BLaER1 treated with 17β-estradiol and CSF1 and Interleukin-3, amounts not matched to agents 10 nM and 100 nM (cell line): ENCODE measurements around the gene WDR36.
A peak's percentile ranks its signal among the peaks of the same experiment; 100 is the strongest.

Source experiments
- H3K27ac ChIP-seq, 11 experiments: shearing (Covaris generic); formaldehyde crosslinking; 2 replicates each; pipeline ENCODE4 v1.8.1; 2022
- H3K27me3 ChIP-seq, 11 experiments: shearing (Covaris generic); formaldehyde crosslinking; 2 replicates each; pipeline ENCODE4 v1.8.1; 2022
- H3K36me3 ChIP-seq, 11 experiments: shearing (Covaris generic); formaldehyde crosslinking; 2 replicates each; pipeline ENCODE4 v1.8.1; 2022
- H3K4me1 ChIP-seq, 10 experiments: shearing (Covaris generic); formaldehyde crosslinking; 2 replicates each; pipeline ENCODE4 v1.8.1; 2022
- H3K4me2 ChIP-seq, 11 experiments: shearing (Covaris generic); formaldehyde crosslinking; 2 replicates each; pipeline ENCODE4 v1.8.1; 2022
- H3K4me3 ChIP-seq, 10 experiments: shearing (Covaris generic); formaldehyde crosslinking; 2 replicates each; pipeline ENCODE4 v1.8.1; 2022
- H3K9ac ChIP-seq, 11 experiments: shearing (Covaris generic); formaldehyde crosslinking; 2 replicates each; pipeline ENCODE4 v1.8.1; 2022
- H3K9me3 ChIP-seq, 11 experiments: shearing (Covaris generic); formaldehyde crosslinking; replicated peaks in 1 of 11; 2 replicates each; pipeline ENCODE4 v1.8.1; 2022
- H4K20me1 ChIP-seq, 11 experiments: shearing (Covaris generic); formaldehyde crosslinking; 2 replicates each; pipeline ENCODE4 v1.8.1; 2022
- Cebpa-rat ChIP-seq, 11 experiments: shearing (Covaris generic); IDR thresholded peaks; 2 replicates each; pipeline ENCODE4 v1.8.1; 2022

Gene WDR36

GRCh38 chr5:111069839-111070238, 22.3 kb upstream of the WDR36 start:
- H3K36me3 ChIP-seq, result no peaks in the 10 kb centered on the region
- no peak for TF ChIP-seq Cebpa-rat (IDR thresholded peaks at IDR 0.05)
- H3K27me3 ChIP-seq, result peaks cover 0 to 13% (median 6%) of the 10 kb centered on the region in 11 experiments; a peak in 4 of 22 replicates
- no peak overlapping the region for H3K27ac ChIP-seq
- H3K4me3 ChIP-seq, result no peak overlapping the region
- H3K9me3 ChIP-seq, result no peaks in the 10 kb centered on the region
- no peaks in the 10 kb centered on the region for H4K20me1 ChIP-seq
- H3K4me2 ChIP-seq, result no peak overlapping the region
- no peak overlapping the region for H3K9ac ChIP-seq
- H3K4me1 ChIP-seq, result peaks cover 13 to 29% (median 23%) of the 10 kb centered on the region in 10 experiments; a peak in 19 of 20 replicates

- H3K4me3 ChIP-seq, result no peak overlapping the region
- H3K36me3 ChIP-seq, result no peaks in the 10 kb centered on the region
- no peaks in the 10 kb centered on the region for H4K20me1 ChIP-seq
- no peak overlapping the region for H3K4me2 ChIP-seq
- H3K9me3 ChIP-seq, result no peaks in the 10 kb centered on the region
- peaks cover 0 to 13% (median 6%) of the 10 kb centered on the region in 11 experiments; a peak in 4 of 22 replicates for H3K27me3 ChIP-seq
- H3K27ac ChIP-seq, result no peak overlapping the region
- no peak overlapping the region for H3K9ac ChIP-seq
- TF ChIP-seq Cebpa-rat (IDR thresholded peaks at IDR 0.05), result no peak
- peaks cover 13 to 29% (median 23%) of the 10 kb centered on the region in 10 experiments; a peak in 19 of 20 replicates for H3K4me1 ChIP-seq
These were observed 21.6 kb upstream of the WDR36 start for GRCh38 chr5:111070272-111071134.

- peak within 1 kb of the TSS in 8 of 10 experiments; percentile 55 to 65 (median 58); a peak in 11 of 20 replicates for H3K4me3 ChIP-seq
- peak within 1 kb of the TSS; percentile 69 to 93 (median 89); a peak in 20 of 22 replicates for H3K4me2 ChIP-seq
- no peaks in the 10 kb centered on the region for H3K36me3 ChIP-seq
- no peaks in the 10 kb centered on the region for H3K9me3 ChIP-seq
- no peak within 1 kb of the TSS for H3K27ac ChIP-seq
- TF ChIP-seq Cebpa-rat (IDR thresholded peaks at IDR 0.05), result no peak
- H3K9ac ChIP-seq, result peak within 1 kb of the TSS in 4 of 11 experiments; percentile 12 to 65 (median 54); a peak in 5 of 22 replicates
- peaks cover 0 to 13% (median 6%) of the 10 kb centered on the region in 11 experiments; a peak in 4 of 22 replicates for H3K27me3 ChIP-seq
- peaks cover 13 to 29% (median 22%) of the 10 kb centered on the region in 10 experiments; a peak in 19 of 20 replicates for H3K4me1 ChIP-seq
- no peaks in the 10 kb centered on the region for H4K20me1 ChIP-seq
These were observed 20.7 kb upstream of the WDR36 start, which contains the start of gene TSLP for GRCh38 chr5:111071413-111071812. Gene TSLP, plus strand, starts transcription at chr5:111071713. Its CDS starts 178 bp downstream, at chr5:111071891.

- peaks cover 7 to 16% (median 13%) of the 10 kb centered on the region in 10 experiments; a peak in 17 of 20 replicates for H3K4me1 ChIP-seq
- no peaks in the 10 kb centered on the region for H3K9me3 ChIP-seq
- peak overlapping the region; percentile 69 to 93 (median 89) for H3K4me2 ChIP-seq
- H3K36me3 ChIP-seq, result no peaks in the 10 kb centered on the region
- peak overlapping the region in 2 of 11 experiments; percentile 4 to 19; a peak in 3 of 22 replicates for H3K27ac ChIP-seq
- peak overlapping the region; percentile 4 to 65 (median 48); a peak in 19 of 22 replicates for H3K9ac ChIP-seq
- H3K4me3 ChIP-seq, result peak overlapping the region; percentile 55 to 72 (median 58)
- no peak for TF ChIP-seq Cebpa-rat (IDR thresholded peaks at IDR 0.05)
- H4K20me1 ChIP-seq, result no peaks in the 10 kb centered on the region
- peaks cover 0 to 13% (median 6%) of the 10 kb centered on the region in 11 experiments; a peak in 4 of 22 replicates for H3K27me3 ChIP-seq
These were observed 19.0 kb upstream of the WDR36 start for GRCh38 chr5:111072949-111073682.

GRCh38 chr5:111074244-111074643, 17.9 kb upstream of the WDR36 start:
- Histone ChIP-seq H3K4me3 (peak overlapping the region in 2 of 10 experiments; percentile 55 to 65; a peak in 3 of 20 replicates), H3K4me1 (peaks cover 7 to 16% (median 13%) of the 10 kb centered on the region in 10 experiments; a peak in 17 of 20 replicates), H3K4me2 (peak overlapping the region in 7 of 11 experiments; percentile 71 to 91 (median 89); a peak in 11 of 22 replicates), H3K9me3 (no peaks in the 10 kb centered on the region), H3K27ac (no peak overlapping the region), H3K9ac (no peak overlapping the region), H4K20me1 (no peaks in the 10 kb centered on the region), H3K27me3 (peaks cover 0 to 13% (median 6%) of the 10 kb centered on the region in 11 experiments; a peak in 4 of 22 replicates), H3K36me3 (no peaks in the 10 kb centered on the region)
- no peak for TF ChIP-seq Cebpa-rat (IDR thresholded peaks at IDR 0.05)

- no peak overlapping the region for H3K4me2 ChIP-seq
- H3K4me3 ChIP-seq, result no peak overlapping the region
These were observed 16.6 kb upstream of the WDR36 start for GRCh38 chr5:111075520-111075919.

GRCh38 chr5:111076091-111076490, 16.1 kb upstream of the WDR36 start:
- no peak overlapping the region for H3K4me3 ChIP-seq
- no peak overlapping the region for H3K4me2 ChIP-seq
- peaks cover 7 to 16% (median 13%) of the 10 kb centered on the region in 10 experiments; a peak in 17 of 20 replicates for H3K4me1 ChIP-seq
- no peaks in the 10 kb centered on the region for H4K20me1 ChIP-seq
- no peaks in the 10 kb centered on the region for H3K36me3 ChIP-seq
- no peak overlapping the region for H3K9ac ChIP-seq
- H3K9me3 ChIP-seq, result no peaks in the 10 kb centered on the region
- peaks cover 0 to 13% (median 6%) of the 10 kb centered on the region in 11 experiments; a peak in 4 of 22 replicates for H3K27me3 ChIP-seq
- TF ChIP-seq Cebpa-rat (IDR thresholded peaks at IDR 0.05), result no peak
- H3K27ac ChIP-seq, result no peak overlapping the region

More at GRCh38 chr5:111075520-111075919, 16.6 kb upstream of the WDR36 start:
- H3K9me3 ChIP-seq, result no peaks in the 10 kb centered on the region
- no peaks in the 10 kb centered on the region for H3K36me3 ChIP-seq
- H3K4me1 ChIP-seq, result peaks cover 7 to 16% (median 13%) of the 10 kb centered on the region in 10 experiments; a peak in 17 of 20 replicates
- H4K20me1 ChIP-seq, result no peaks in the 10 kb centered on the region
- no peak for TF ChIP-seq Cebpa-rat (IDR thresholded peaks at IDR 0.05)
- peaks cover 0 to 13% (median 6%) of the 10 kb centered on the region in 11 experiments; a peak in 4 of 22 replicates for H3K27me3 ChIP-seq
- no peak overlapping the region for H3K27ac ChIP-seq
- H3K9ac ChIP-seq, result no peak overlapping the region

- no peak overlapping the region for H3K9ac ChIP-seq
- H3K9me3 ChIP-seq, result no peaks in the 10 kb centered on the region
- no peak overlapping the region for H3K4me3 ChIP-seq
- no peaks in the 10 kb centered on the region for H3K36me3 ChIP-seq
- peaks cover 7 to 13% (median 12%) of the 10 kb centered on the region in 10 experiments; a peak in 17 of 20 replicates for H3K4me1 ChIP-seq
- H3K27ac ChIP-seq, result no peak overlapping the region
- no peak for TF ChIP-seq Cebpa-rat (IDR thresholded peaks at IDR 0.05)
- no peak overlapping the region for H3K4me2 ChIP-seq
- no peaks in the 10 kb centered on the region for H4K20me1 ChIP-seq
- peaks cover 0 to 9% (median 4%) of the 10 kb centered on the region in 11 experiments; a peak in 4 of 22 replicates for H3K27me3 ChIP-seq
These were observed 14.5 kb upstream of the WDR36 start for GRCh38 chr5:111077678-111078077.
